ENCODE results near the gene CCDC106.
A peak's percentile ranks its signal among the peaks of the same experiment; 100 is the strongest.

The CCDC106 gene

GRCh38 chr19:55675661-55676354 lies 27.8 kb downstream of the CCDC106 start:
- Histone ChIP-seq H3K4me1 (ENCODE audit: insufficient read depth, low read length) (peaks cover 28% of the 10 kb centered on the region), H3K4me3 (ENCODE audit: low read depth in 1 of 2, low read length in 2 of 2) (peak overlapping the region; percentile 82 to 98), H3K36me3 (ENCODE audit: insufficient read depth, low read length) (peaks cover 36% of the 10 kb centered on the region), H3K27ac (ENCODE audit: low read depth, low read length) (peak overlapping the region; percentile 64), H3K9ac (ENCODE audit: low read length) (peak overlapping the region; percentile 88), H3K27me3 (ENCODE audit: control insufficient read depth in 1 of 2, insufficient read depth in 2 of 2, low read length in 2 of 2) (no peaks in the 10 kb centered on the region), H3K9me3 (ENCODE audit: low read length) (no peaks in the 10 kb centered on the region)

GRCh38 chr19:55676383-55676782 lies 28.4 kb downstream of the CCDC106 start:
- Histone ChIP-seq H3K4me3 (ENCODE audit: low read depth in 1 of 2, low read length in 2 of 2) (peak overlapping the region in 1 of 2 donors; percentile 98), H3K9me3 (ENCODE audit: low read length) (no peaks in the 10 kb centered on the region), H3K36me3 (ENCODE audit: insufficient read depth, low read length) (peaks cover 37% of the 10 kb centered on the region), H3K4me1 (ENCODE audit: insufficient read depth, low read length) (peaks cover 28% of the 10 kb centered on the region), H3K27ac (ENCODE audit: low read depth, low read length) (no peak overlapping the region), H3K9ac (ENCODE audit: low read length) (peak overlapping the region; percentile 88), H3K27me3 (ENCODE audit: control insufficient read depth in 1 of 2, insufficient read depth in 2 of 2, low read length in 2 of 2) (no peaks in the 10 kb centered on the region)

GRCh38 chr19:55676889-55677505 lies 29.0 kb downstream of the CCDC106 start:
- peaks cover 28% of the 10 kb centered on the region for H3K4me1 ChIP-seq (ENCODE audit: insufficient read depth, low read length)
- no peaks in the 10 kb centered on the region for H3K27me3 ChIP-seq (ENCODE audit: control insufficient read depth in 1 of 2, insufficient read depth in 2 of 2, low read length in 2 of 2)
- no peaks in the 10 kb centered on the region for H3K9me3 ChIP-seq (ENCODE audit: low read length)
- H3K4me3 ChIP-seq (ENCODE audit: low read depth in 1 of 2, low read length in 2 of 2): peak overlapping the region in 1 of 2 donors; percentile 98
- H3K9ac ChIP-seq (ENCODE audit: low read length): peak overlapping the region; percentile 88
- H3K27ac ChIP-seq (ENCODE audit: low read depth, low read length): no peak overlapping the region
- H3K36me3 ChIP-seq (ENCODE audit: insufficient read depth, low read length): peaks cover 40% of the 10 kb centered on the region

- peaks cover 28% of the 10 kb centered on the region for H3K4me1 ChIP-seq (ENCODE audit: insufficient read depth, low read length)
- H3K27ac ChIP-seq (ENCODE audit: low read depth, low read length): no peak overlapping the region
- H3K9ac ChIP-seq (ENCODE audit: low read length): no peak overlapping the region
Measured at GRCh38 chr19:55677572-55678028, 29.6 kb downstream of the CCDC106 start.

GRCh38 chr19:55678121-55678671 lies 30.2 kb downstream of the CCDC106 start:
- H3K27ac ChIP-seq (ENCODE audit: low read depth, low read length): no peak overlapping the region
- peaks cover 35% of the 10 kb centered on the region for H3K36me3 ChIP-seq (ENCODE audit: insufficient read depth, low read length)

More at GRCh38 chr19:55677572-55678028, 29.6 kb downstream of the CCDC106 start:
- H3K9me3 ChIP-seq (ENCODE audit: low read length): no peaks in the 10 kb centered on the region
- H3K27me3 ChIP-seq (ENCODE audit: control insufficient read depth in 1 of 2, insufficient read depth in 2 of 2, low read length in 2 of 2): no peaks in the 10 kb centered on the region
- no peak overlapping the region for H3K4me3 ChIP-seq (ENCODE audit: low read depth in 1 of 2, low read length in 2 of 2)
- H3K36me3 ChIP-seq (ENCODE audit: insufficient read depth, low read length): peaks cover 35% of the 10 kb centered on the region

GRCh38 chr19:55679343-55680257 lies 31.6 kb downstream of the CCDC106 start:
- no peak overlapping the region for H3K4me3 ChIP-seq (ENCODE audit: low read depth in 1 of 2, low read length in 2 of 2)
- H3K36me3 ChIP-seq (ENCODE audit: insufficient read depth, low read length): peaks cover 49% of the 10 kb centered on the region
- H3K27me3 ChIP-seq (ENCODE audit: control insufficient read depth in 1 of 2, insufficient read depth in 2 of 2, low read length in 2 of 2): no peaks in the 10 kb centered on the region
- no peak overlapping the region for H3K27ac ChIP-seq (ENCODE audit: low read depth, low read length)
- peaks cover 25% of the 10 kb centered on the region for H3K4me1 ChIP-seq (ENCODE audit: insufficient read depth, low read length)
- no peaks in the 10 kb centered on the region for H3K9me3 ChIP-seq (ENCODE audit: low read length)
- H3K9ac ChIP-seq (ENCODE audit: low read length): no peak overlapping the region

More at GRCh38 chr19:55678121-55678671, 30.2 kb downstream of the CCDC106 start:
- peaks cover 28% of the 10 kb centered on the region for H3K4me1 ChIP-seq (ENCODE audit: insufficient read depth, low read length)
- no peaks in the 10 kb centered on the region for H3K9me3 ChIP-seq (ENCODE audit: low read length)
- no peak overlapping the region for H3K9ac ChIP-seq (ENCODE audit: low read length)
- no peaks in the 10 kb centered on the region for H3K27me3 ChIP-seq (ENCODE audit: control insufficient read depth in 1 of 2, insufficient read depth in 2 of 2, low read length in 2 of 2)
- H3K4me3 ChIP-seq (ENCODE audit: low read depth in 1 of 2, low read length in 2 of 2): no peak overlapping the region

- peaks cover 25% of the 10 kb centered on the region for H3K4me1 ChIP-seq (ENCODE audit: insufficient read depth, low read length)
- H3K36me3 ChIP-seq (ENCODE audit: insufficient read depth, low read length): peaks cover 54% of the 10 kb centered on the region
- no peak overlapping the region for H3K9ac ChIP-seq (ENCODE audit: low read length)
- no peaks in the 10 kb centered on the region for H3K9me3 ChIP-seq (ENCODE audit: low read length)
- H3K4me3 ChIP-seq (ENCODE audit: low read depth in 1 of 2, low read length in 2 of 2): no peak overlapping the region
- no peak overlapping the region for H3K27ac ChIP-seq (ENCODE audit: low read depth, low read length)
- H3K27me3 ChIP-seq (ENCODE audit: control insufficient read depth in 1 of 2, insufficient read depth in 2 of 2, low read length in 2 of 2): no peaks in the 10 kb centered on the region
Measured at GRCh38 chr19:55680339-55681130, 32.5 kb downstream of the CCDC106 start.

GRCh38 chr19:55681131-55682092 lies 33.4 kb downstream of the CCDC106 start:
- Histone ChIP-seq H3K4me1 (ENCODE audit: insufficient read depth, low read length) (peaks cover 16% of the 10 kb centered on the region), H3K9ac (ENCODE audit: low read length) (no peak overlapping the region), H3K27me3 (ENCODE audit: control insufficient read depth in 1 of 2, insufficient read depth in 2 of 2, low read length in 2 of 2) (no peaks in the 10 kb centered on the region), H3K36me3 (ENCODE audit: insufficient read depth, low read length) (peaks cover 63% of the 10 kb centered on the region), H3K9me3 (ENCODE audit: low read length) (no peaks in the 10 kb centered on the region), H3K27ac (ENCODE audit: low read depth, low read length) (no peak overlapping the region), H3K4me3 (ENCODE audit: low read depth in 1 of 2, low read length in 2 of 2) (no peak overlapping the region)

GRCh38 chr19:55683449-55684261 lies 35.6 kb downstream of the CCDC106 start:
- Histone ChIP-seq H3K9ac (ENCODE audit: low read length) (no peak overlapping the region), H3K27ac (ENCODE audit: low read depth, low read length) (no peak overlapping the region), H3K27me3 (ENCODE audit: control insufficient read depth in 1 of 2, insufficient read depth in 2 of 2, low read length in 2 of 2) (no peaks in the 10 kb centered on the region), H3K36me3 (ENCODE audit: insufficient read depth, low read length) (peaks cover 55% of the 10 kb centered on the region), H3K4me1 (ENCODE audit: insufficient read depth, low read length) (no peaks in the 10 kb centered on the region), H3K4me3 (ENCODE audit: low read depth in 1 of 2, low read length in 2 of 2) (no peak overlapping the region), H3K9me3 (ENCODE audit: low read length) (no peaks in the 10 kb centered on the region)
